Activated CD4-positive, alpha-beta memory T cell treated with anti-CD3 and anti-CD28 coated beads, Interleukin-2, amount 10 ng/mL, durations not matched to agents 7 days and 5 days (primary cell): ENCODE measurements around the gene MCL1. TPM values are rescaled to one million over a fixed set of nuclear protein-coding genes. Genes with fewer than 3 reads are reported as not detected.

Experiments
- CTCF ChIA-PET: fragments of 350-600 bp; sonication (Branson Sonifier 250); formaldehyde crosslinking; loops from one replicate; lab custom pipeline; 2021; ENCODE audit warnings: antibody characterized with exemption, inconsistent platforms; lab: Charles Lee
- POLR2A ChIA-PET: fragments of 350-600 bp; sonication (Branson Sonifier 250); formaldehyde crosslinking; loops from one replicate; lab custom pipeline; 2021; ENCODE audit warnings: antibody characterized with exemption; lab: Charles Lee
- DNase-seq: peaks from one replicate; pipeline ENCODE4 v3.0.0-alpha.2; 2020
- H3K27ac Mint-ChIP-seq: one replicate; pipeline ENCODE4 v1.8.0; 2021; ENCODE audit warnings: mild to moderate bottlenecking, mixed read lengths
- H3K27me3 Mint-ChIP-seq: one replicate; pipeline ENCODE4 v1.8.0; 2021; ENCODE audit warnings: mixed read lengths
- H3K36me3 Mint-ChIP-seq: one replicate; pipeline ENCODE4 v1.8.0; 2021; ENCODE audit warnings: low read depth, mixed read lengths
- H3K4me1 Mint-ChIP-seq: one replicate; pipeline ENCODE4 v1.8.0; 2021; ENCODE audit warnings: mixed read lengths
- H3K4me3 Mint-ChIP-seq: one replicate; pipeline ENCODE4 v1.8.0; 2021; ENCODE audit warnings: mild to moderate bottlenecking, mixed read lengths
- H3K9me3 Mint-ChIP-seq: one replicate; pipeline ENCODE4 v1.8.0; 2021; ENCODE audit warnings: mixed read lengths
- total RNA-seq, 2 experiments: library from RNA; stranded (reverse); gene quantifications; one replicate each; pipeline ENCODE4 v1.2.3, GENCODE V29; 2021

The MCL1 gene
- total RNA-seq, 2 experiments from 2014 or later: 470 to 472 TPM

DNA sequence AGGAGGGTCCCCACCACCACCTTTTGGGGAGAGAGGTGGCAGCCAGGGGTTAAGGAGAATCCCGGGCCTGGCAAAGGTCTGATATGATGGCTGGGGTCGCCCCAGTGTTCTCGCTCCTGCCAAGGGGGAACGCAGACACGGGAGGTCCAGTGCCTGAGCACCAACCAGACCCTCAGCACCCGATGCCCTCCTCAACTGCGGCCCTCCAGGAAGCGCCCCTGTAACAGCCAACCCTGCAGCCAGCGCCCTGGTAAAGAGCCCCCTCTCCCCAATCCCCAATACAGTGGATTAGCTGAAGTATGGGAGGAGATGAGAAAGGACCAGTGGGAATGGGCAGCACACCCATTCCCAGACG lies 19.8 kb downstream of the MCL1 start:
- no peak overlapping the region for H3K27ac Mint-ChIP-seq
- peaks cover 42% of the 10 kb centered on the region for H3K4me1 Mint-ChIP-seq
- DNase-seq: no peak
- CTCF ChIA-PET: interaction anchor here (0.6 to 11.3 kb wide), 21 partner anchors 8 to 436 kb away, joined by 3 to 282 read pairs (median 6); partner anchors contain the start of genes ADAMTSL4, ENSA, FALEC and GOLPH3L
- POLR2A ChIA-PET: interaction anchor here (1.4 to 18.0 kb wide), 6 partner anchors 8 to 137 kb away, joined by 3 to 1377 read pairs (median 19); partner anchors contain the start of genes GOLPH3L and MCL1
- H3K27me3 Mint-ChIP-seq: no peaks in the 10 kb centered on the region
- H3K4me3 Mint-ChIP-seq: no peak overlapping the region
- peaks cover 7% of the 10 kb centered on the region for H3K36me3 Mint-ChIP-seq
- H3K9me3 Mint-ChIP-seq: no peaks in the 10 kb centered on the region

- ChIA-PET POLR2A (interaction anchor here (1.4 to 18.0 kb wide), 6 partner anchors 8 to 138 kb away, joined by 3 to 1377 read pairs (median 19); partner anchors contain the start of genes GOLPH3L and MCL1), CTCF (interaction anchor here (0.6 to 11.3 kb wide), 21 partner anchors 8 to 437 kb away, joined by 3 to 282 read pairs (median 6); partner anchors contain the start of genes ADAMTSL4, ENSA, FALEC and GOLPH3L)
- Mint-ChIP-seq H3K27ac (no peak overlapping the region), H3K4me3 (no peak overlapping the region), H3K36me3 (peaks cover 7% of the 10 kb centered on the region), H3K27me3 (no peaks in the 10 kb centered on the region), H3K4me1 (peaks cover 36% of the 10 kb centered on the region), H3K9me3 (no peaks in the 10 kb centered on the region)
- DNase-seq: no peak
Measured at GRCh38 chr1:150558761-150559655, 20.4 kb downstream of the MCL1 start.

DNA sequence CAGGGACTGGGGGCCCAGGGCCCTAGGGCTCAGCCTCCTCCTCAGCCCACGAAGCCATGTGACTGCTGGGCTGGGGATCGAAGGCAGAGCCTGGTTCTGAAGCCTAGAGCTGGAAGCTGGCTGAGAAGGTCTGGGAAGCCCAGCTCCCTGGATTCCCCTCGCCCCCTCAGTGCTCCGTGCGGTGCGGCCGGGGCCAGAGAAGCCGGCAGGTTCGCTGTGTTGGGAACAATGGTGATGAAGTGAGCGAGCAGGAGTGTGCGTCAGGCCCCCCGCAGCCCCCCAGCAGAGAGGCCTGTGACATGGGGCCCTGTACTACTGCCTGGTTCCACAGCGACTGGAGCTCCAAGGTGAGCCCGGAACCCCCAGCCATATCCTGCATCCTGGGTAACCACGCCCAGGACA lies 21.1 kb downstream of the MCL1 start:
- Mint-ChIP-seq H3K27ac (no peak overlapping the region), H3K9me3 (no peaks in the 10 kb centered on the region), H3K36me3 (peaks cover 7% of the 10 kb centered on the region), H3K4me3 (no peak overlapping the region), H3K4me1 (peaks cover 31% of the 10 kb centered on the region), H3K27me3 (no peaks in the 10 kb centered on the region)
- POLR2A ChIA-PET: interaction anchor here (16.0 to 18.0 kb wide), 2 partner anchors 19 to 58 kb away, joined by 402 to 1377 read pairs; partner anchors contain the start of gene MCL1
- DNase-seq: no peak
- CTCF ChIA-PET: interaction anchor here (1.1 to 11.3 kb wide), 3 partner anchors 17 to 69 kb away, joined by 3 to 282 read pairs (median 264); partner anchors contain the start of gene MCL1

- POLR2A ChIA-PET: interaction anchor here (16.0 to 18.0 kb wide), 2 partner anchors 20 to 58 kb away, joined by 402 to 1377 read pairs; partner anchors contain the start of gene MCL1
- CTCF ChIA-PET: interaction anchor here (1.1 to 11.0 kb wide), 2 partner anchors 59 to 69 kb away, joined by 3 to 264 read pairs; no protein-coding TSS in a partner anchor
- Mint-ChIP-seq H3K9me3 (no peaks in the 10 kb centered on the region), H3K36me3 (peaks cover 7% of the 10 kb centered on the region), H3K27ac (no peak overlapping the region), H3K4me1 (peaks cover 30% of the 10 kb centered on the region), H3K27me3 (no peaks in the 10 kb centered on the region), H3K4me3 (no peak overlapping the region)
- no peak for DNase-seq
Measured at GRCh38 chr1:150557813-150558212, 21.6 kb downstream of the MCL1 start.

DNA sequence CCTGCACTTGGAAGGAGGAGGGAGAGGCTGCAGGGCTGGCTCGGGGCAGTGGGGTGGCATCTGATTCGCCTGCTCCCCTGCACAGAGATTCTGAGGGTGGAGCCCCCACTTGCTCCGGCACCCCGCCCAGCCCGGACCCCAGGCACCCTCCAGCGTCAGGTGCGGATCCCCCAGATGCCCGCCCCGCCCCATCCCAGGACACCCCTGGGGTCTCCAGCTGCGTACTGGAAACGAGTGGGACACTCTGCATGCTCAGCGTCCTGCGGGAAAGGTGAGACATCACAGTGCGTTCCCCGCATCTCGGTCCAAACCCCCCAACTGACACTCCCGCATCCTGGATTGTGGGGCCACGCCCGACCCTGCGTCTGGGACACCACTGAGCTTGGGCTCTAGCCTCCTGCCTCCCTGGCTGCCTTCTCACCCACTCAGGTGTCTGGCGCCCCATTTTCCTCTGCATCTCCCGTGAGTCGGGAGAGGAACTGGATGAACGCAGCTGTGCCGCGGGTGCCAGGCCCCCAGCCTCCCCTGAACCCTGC lies 22.3 kb downstream of the MCL1 start:
- Mint-ChIP-seq H3K27me3 (no peaks in the 10 kb centered on the region), H3K9me3 (no peaks in the 10 kb centered on the region), H3K4me3 (no peak overlapping the region), H3K36me3 (peaks cover 4% of the 10 kb centered on the region), H3K27ac (no peak overlapping the region), H3K4me1 (peaks cover 31% of the 10 kb centered on the region)
- DNase-seq: no peak
- ChIA-PET CTCF (interaction anchor here (1.5 kb wide), 1 partner anchor 22 kb away, joined by 4 read pairs; the partner anchor contains the start of gene MCL1), POLR2A (interaction anchor here (16.0 to 18.0 kb wide), 2 partner anchors 20 to 59 kb away, joined by 402 to 1377 read pairs; partner anchors contain the start of gene MCL1)

DNA sequence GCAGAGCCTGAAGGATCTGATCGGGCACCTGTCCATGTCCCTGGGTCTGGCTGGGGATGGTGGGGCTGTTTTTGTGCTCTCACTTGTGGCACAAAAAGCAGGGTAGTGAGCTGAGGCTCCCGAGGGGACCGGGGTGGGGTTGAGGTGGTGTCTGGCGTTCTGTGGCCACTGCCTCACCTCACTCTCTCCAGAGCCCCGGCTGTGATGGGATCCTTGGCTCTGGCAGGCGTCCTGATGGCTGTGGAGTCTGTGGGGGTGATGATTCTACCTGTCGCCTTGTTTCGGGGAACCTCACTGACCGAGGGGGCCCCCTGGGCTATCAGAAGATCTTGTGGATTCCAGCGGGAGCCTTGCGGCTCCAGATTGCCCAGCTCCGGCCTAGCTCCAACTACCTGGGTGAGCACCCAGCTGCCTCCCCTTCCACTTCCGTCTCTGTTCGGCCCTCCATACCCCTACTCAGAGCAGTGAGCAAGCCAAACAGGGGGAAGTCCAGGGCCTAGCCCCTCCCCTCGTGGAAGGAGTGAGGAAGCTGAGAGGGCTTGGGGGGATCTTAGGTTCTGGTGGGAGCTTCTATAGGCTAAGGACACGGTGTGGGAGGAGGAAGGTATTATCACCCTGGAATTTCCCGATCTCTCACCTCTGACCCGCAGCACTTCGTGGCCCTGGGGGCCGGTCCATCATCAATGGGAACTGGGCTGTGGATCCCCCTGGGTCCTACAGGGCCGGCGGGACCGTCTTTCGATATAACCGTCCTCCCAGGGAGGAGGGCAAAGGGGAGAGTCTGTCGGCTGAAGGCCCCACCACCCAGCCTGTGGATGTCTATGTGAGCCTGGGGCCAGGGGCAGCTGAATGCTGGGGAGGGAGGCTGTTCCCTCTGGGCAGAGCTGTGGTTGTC lies 23.2 kb downstream of the MCL1 start:
- Mint-ChIP-seq H3K27me3 (no peaks in the 10 kb centered on the region), H3K4me3 (no peak overlapping the region), H3K36me3 (no peaks in the 10 kb centered on the region), H3K4me1 (peaks cover 37% of the 10 kb centered on the region), H3K27ac (no peak overlapping the region), H3K9me3 (no peaks in the 10 kb centered on the region)
- no peak for DNase-seq
- CTCF ChIA-PET: interaction anchor here (0.6 to 1.5 kb wide), 2 partner anchors 23 to 162 kb away, joined by 3 to 4 read pairs; partner anchors contain the start of gene MCL1
- POLR2A ChIA-PET: interaction anchor here (0.6 to 18.0 kb wide), 4 partner anchors 21 to 128 kb away, joined by 3 to 1377 read pairs (median 202); partner anchors contain the start of genes MCL1 and TARS2

- Mint-ChIP-seq H3K36me3 (no peaks in the 10 kb centered on the region), H3K4me3 (no peak overlapping the region), H3K27ac (no peak overlapping the region), H3K4me1 (peaks cover 37% of the 10 kb centered on the region), H3K27me3 (peaks cover 1% of the 10 kb centered on the region), H3K9me3 (no peaks in the 10 kb centered on the region)
- POLR2A ChIA-PET: interaction anchor here (0.6 to 1.3 kb wide), 2 partner anchors 68 to 74 kb away, joined by 3 read pairs; partner anchors contain the start of genes ENSA and TARS2
- CTCF ChIA-PET: interaction anchor here (1.5 kb wide), 1 partner anchor 24 kb away, joined by 4 read pairs; the partner anchor contains the start of gene MCL1
- DNase-seq: no peak
Measured at GRCh38 chr1:150555198-150555970, 24.0 kb downstream of the MCL1 start.

GRCh38 chr1:150554086-150554452 lies 25.3 kb downstream of the MCL1 start:
- ChIA-PET POLR2A (interaction anchor here (1.8 to 2.2 kb wide), 2 partner anchors 23 to 26 kb away, joined by 6 to 8 read pairs; partner anchors contain the start of gene MCL1), CTCF (no interaction called here)
- Mint-ChIP-seq H3K4me1 (peaks cover 36% of the 10 kb centered on the region), H3K4me3 (no peak overlapping the region), H3K36me3 (no peaks in the 10 kb centered on the region), H3K27ac (no peak overlapping the region), H3K9me3 (no peaks in the 10 kb centered on the region), H3K27me3 (peaks cover 7% of the 10 kb centered on the region)
- DNase-seq: no peak

- CTCF ChIA-PET: no interaction called here
- H3K27me3 Mint-ChIP-seq: peaks cover 8% of the 10 kb centered on the region
- no peaks in the 10 kb centered on the region for H3K36me3 Mint-ChIP-seq
Measured at GRCh38 chr1:150553392-150554085, 25.9 kb downstream of the MCL1 start.

GRCh38 chr1:150552911-150553289 lies 26.5 kb downstream of the MCL1 start:
- H3K27ac Mint-ChIP-seq: no peak overlapping the region
- POLR2A ChIA-PET: interaction anchor here (1.8 to 3.2 kb wide), 3 partner anchors 7 to 27 kb away, joined by 6 to 30 read pairs (median 8); partner anchors contain the start of gene MCL1
- H3K4me1 Mint-ChIP-seq: peaks cover 39% of the 10 kb centered on the region
- CTCF ChIA-PET: interaction anchor here (1.0 kb wide), 1 partner anchor 37 kb away, joined by 4 read pairs; the partner anchor contains the start of gene FALEC
- no peaks in the 10 kb centered on the region for H3K36me3 Mint-ChIP-seq
- H3K9me3 Mint-ChIP-seq: no peaks in the 10 kb centered on the region
- no peak for DNase-seq
- no peak overlapping the region for H3K4me3 Mint-ChIP-seq
- H3K27me3 Mint-ChIP-seq: peaks cover 11% of the 10 kb centered on the region

More at GRCh38 chr1:150553392-150554085, 25.9 kb downstream of the MCL1 start:
- Mint-ChIP-seq H3K27ac (no peak overlapping the region), H3K4me1 (peaks cover 37% of the 10 kb centered on the region), H3K9me3 (no peaks in the 10 kb centered on the region), H3K4me3 (no peak overlapping the region)
- no peak for DNase-seq
- POLR2A ChIA-PET: interaction anchor here (1.8 to 2.2 kb wide), 2 partner anchors 24 to 26 kb away, joined by 6 to 8 read pairs; partner anchors contain the start of gene MCL1
